IMR-90 (cell line): ENCODE results near the gene SLC16A8. TPM values are rescaled to one million over a fixed set of nuclear protein-coding genes. Genes with fewer than 3 reads are reported as not detected.

ENCODE experiments used
- ATAC-seq: fragments of 200-7000 bp; cut with Tn5 transposase; 2 replicates; pipeline ENCODE4 v1.9.1; 2020; ENCODE audit warnings: low read depth, mild to moderate bottlenecking, moderate library complexity
- BruUV-seq: library from RNA; stranded (reverse); fragments of 400-500 nt; replicated peaks from 2 replicates; lab custom pipeline; 2021; lab: Mats Ljungman, UMichigan
- CTCF ChIA-PET: fragments of 300-600 bp; formaldehyde crosslinking; extraction: SDS; loops from one replicate; lab custom pipeline; 2021; ENCODE audit warnings: antibody characterized with exemption; lab: Yijun Ruan, JAX
- POLR2A ChIA-PET: fragments of 300-600 bp; sonication (Branson Sonifier 250); formaldehyde crosslinking; loops from one replicate; lab custom pipeline; 2022; ENCODE audit warnings: antibody characterized with exemption; ENCODE audit not compliant: unreplicated experiment; lab: Charles Lee
- DNase-seq: peaks from one replicate; pipeline ENCODE4 v3.0.0; 2013
- H2AFZ ChIP-seq: replicated peaks from 2 replicates; pipeline ENCODE3; 2013; ENCODE audit warnings: low read length, mild to moderate bottlenecking; ENCODE audit not compliant: poor library complexity
- H2AK5ac ChIP-seq: 2 replicates; pipeline ENCODE4 v1.6.1; 2013; ENCODE audit warnings: low read depth, low read length, inconsistent platforms
- H2AK9ac ChIP-seq: replicated peaks from 2 replicates; pipeline ENCODE3; 2013; ENCODE audit warnings: mild to moderate bottlenecking, low read depth, low read length, moderate library complexity; ENCODE audit not compliant: poor library complexity
- H2BK120ac ChIP-seq: 2 replicates; pipeline ENCODE4 v1.6.1; 2013; ENCODE audit warnings: low read depth, low read length, inconsistent platforms
- H2BK15ac ChIP-seq: 3 replicates; pipeline ENCODE4 v1.6.1; 2013; ENCODE audit warnings: low read depth, low read length, inconsistent platforms
- H2BK20ac ChIP-seq: 2 replicates; pipeline ENCODE4 v1.6.1; 2013; ENCODE audit warnings: low read depth, mild to moderate bottlenecking, inconsistent platforms, low read length, moderate library complexity
- H2BK5ac ChIP-seq: 2 replicates; pipeline ENCODE4 v1.6.1; 2013; ENCODE audit warnings: mild to moderate bottlenecking, low read depth, low read length, inconsistent platforms; ENCODE audit not compliant: poor library complexity, severe bottlenecking
- H3K14ac ChIP-seq: replicated peaks from 2 replicates; pipeline ENCODE4 v1.6.1; 2013; ENCODE audit warnings: low read depth, low read length, inconsistent platforms
- H3K18ac ChIP-seq: 2 replicates; pipeline ENCODE4 v1.6.1; 2013; ENCODE audit warnings: low read depth, low read length, control low read depth
- H3K23ac ChIP-seq: 2 replicates; pipeline ENCODE4 v1.6.1; 2013; ENCODE audit warnings: low read depth, low read length, inconsistent platforms
- H3K27ac ChIP-seq: 2 replicates; pipeline ENCODE4 v1.5.1; 2013; ENCODE audit warnings: mild to moderate bottlenecking, control low read depth, low read length; ENCODE audit not compliant: insufficient read depth
- H3K27me3 ChIP-seq: 2 replicates; pipeline ENCODE4 v1.6.1; 2013; ENCODE audit warnings: low read length; ENCODE audit not compliant: control insufficient read depth, insufficient read depth
- H3K36me3 ChIP-seq: 2 replicates; pipeline ENCODE4 v1.6.1; 2013; ENCODE audit warnings: low read length, mixed read lengths; ENCODE audit not compliant: control insufficient read depth, insufficient read depth
- H3K4ac ChIP-seq: 2 replicates; pipeline ENCODE4 v1.6.1; 2013; ENCODE audit warnings: low read depth, low read length, inconsistent platforms
- H3K4me1 ChIP-seq: 2 replicates; pipeline ENCODE4 v1.6.1; 2013; ENCODE audit warnings: low read length, mixed read lengths; ENCODE audit not compliant: control insufficient read depth, insufficient read depth
- H3K4me2 ChIP-seq: 2 replicates; pipeline ENCODE4 v1.6.1; 2013; ENCODE audit warnings: low read depth, mild to moderate bottlenecking, control low read depth, low read length, moderate library complexity
- H3K4me3 ChIP-seq: 2 replicates; pipeline ENCODE4 v1.5.1; 2013; ENCODE audit warnings: low read depth, mild to moderate bottlenecking, control low read depth, low read length, moderate library complexity; ENCODE audit not compliant: insufficient read depth
- H3K56ac ChIP-seq: 2 replicates; pipeline ENCODE4 v1.6.1; 2013; ENCODE audit warnings: low read length, inconsistent platforms; ENCODE audit not compliant: insufficient read depth; ENCODE audit errors: extremely low read depth
- H3K79me1 ChIP-seq, 2 experiments: 2 replicates each; pipeline ENCODE4 v1.6.1; 2013; ENCODE audit warnings: low read length in 2 of 2, inconsistent platforms in 1 of 2, low read depth in 1 of 2
- H3K9ac ChIP-seq: 2 replicates; pipeline ENCODE4 v1.6.1; 2013; ENCODE audit warnings: low read depth, low read length, control low read depth
- H3K9me1 ChIP-seq: 2 replicates; pipeline ENCODE4 v1.6.1; 2013; ENCODE audit warnings: low read length, inconsistent platforms; ENCODE audit not compliant: insufficient read depth
- H3K9me3 ChIP-seq: 2 replicates; pipeline ENCODE4 v1.6.1; 2013; ENCODE audit warnings: low read length; ENCODE audit not compliant: control insufficient read depth, insufficient read depth
- H4K20me1 ChIP-seq: 2 replicates; pipeline ENCODE4 v1.6.1; 2013; ENCODE audit warnings: low read length, inconsistent platforms; ENCODE audit not compliant: insufficient read depth
- H4K5ac ChIP-seq: 2 replicates; pipeline ENCODE4 v1.6.1; 2013; ENCODE audit warnings: mild to moderate bottlenecking, low read depth, low read length, control low read depth
- H4K8ac ChIP-seq, 2 experiments: 2 replicates each; pipeline ENCODE4 v1.6.1; 2013; ENCODE audit warnings: low read depth in 2 of 2, low read length in 2 of 2, control low read depth in 1 of 2, inconsistent platforms in 1 of 2
- H4K91ac ChIP-seq: 2 replicates; pipeline ENCODE4 v1.6.1; 2013; ENCODE audit warnings: low read depth, low read length, inconsistent platforms; ENCODE audit not compliant: insufficient read depth
- CTCF ChIP-seq: conservative IDR thresholded peaks from 2 replicates; pipeline ENCODE4 v1.5.1; 2012; ENCODE audit warnings: mild to moderate bottlenecking, low read depth, low read length, improper control_type of control experiment
- FOS ChIP-seq: fragments of 150-350 bp; IDR thresholded peaks from 2 replicates; pipeline ENCODE4 v1.6.1; 2016; ENCODE audit warnings: low read depth, low read length
- MAFK ChIP-seq: IDR thresholded peaks from 2 replicates; pipeline ENCODE4 v1.6.1; 2012; ENCODE audit warnings: low read depth, low read length, improper control_type of control experiment
- NFE2L2 ChIP-seq: fragments of 150-350 bp; IDR thresholded peaks from 2 replicates; pipeline ENCODE4 v1.6.1; 2016; ENCODE audit warnings: low read depth, mild to moderate bottlenecking, low read length
- POLR2A ChIP-seq: IDR thresholded peaks from 2 replicates; pipeline ENCODE4 v1.6.1; 2012; ENCODE audit warnings: mild to moderate bottlenecking, low read depth, low read length
- WGBS, 2 experiments: methylation state at CpG; one replicate each; pipeline versions ENCODE4 v1.1.5 to v1.1.7; 2013; ENCODE audit warnings: missing lambda C conversion rate in 2 of 2; ENCODE audit not compliant: insufficient read length in 1 of 2; ENCODE audit errors: extremely low coverage in 2 of 2; 5-methylcytosine and 5-hydroxymethylcytosine counted together
- dilution Hi-C: fragments of 300-500 bp; cut with HindIII; formaldehyde crosslinking; loops from one replicate; pipeline ENCODE4 v1.14.3; 2018; ENCODE audit warnings: low sequenced_read_pairs; ENCODE audit not compliant: unreplicated experiment
- in situ Hi-C: fragments of 300-500 bp; cut with MboI; formaldehyde crosslinking; loops from 3 replicates; pipeline ENCODE4 v1.14.3; 2019; ENCODE audit warnings: low sequenced_read_pairs, inconsistent platforms, mixed read lengths
- intact Hi-C: fragments of 100-400 bp; cut with micrococcal nuclease; formaldehyde crosslinking; loops from 2 replicates; pipeline ENCODE4 v1.10.0; 2022
- polyA plus RNA-seq, 3 experiments: library from polyadenylated mRNA; depleted of rRNA; stranded (reverse); fragments of >200 nt; gene quantifications; 2 replicates each; pipeline ENCODE4 v1.2.3, GENCODE V29; 2012; ENCODE audit warnings: low replicate concordance in 1 of 3
- total RNA-seq: library from RNA; depleted of rRNA; stranded (reverse); fragments of >200 nt; gene quantifications from 2 replicates; pipeline ENCODE4 v1.2.3, GENCODE V29; 2012
- TF ChIP-seq, protein P1 (sequence below): fragments of 150-350 bp; IDR thresholded peaks from 2 replicates; pipeline ENCODE4 v1.6.1; 2016; ENCODE audit warnings: low read depth, mild to moderate bottlenecking, low read length, moderate library complexity, borderline replicate concordance

SLC16A8 gene
- total and polyA plus RNA-seq, 2 of the 4 experiments (the other 2 are of a cell fraction), result not detected

- Histone ChIP-seq H3K9me3 (no peaks in the 10 kb centered on the region), H3K4me1 (no peaks in the 10 kb centered on the region), H4K91ac (no peak overlapping the region), H3K9ac (no peak overlapping the region), H2BK120ac (no peak overlapping the region), H4K20me1 (no peaks in the 10 kb centered on the region), H3K18ac (no peak overlapping the region), H3K27me3 (peaks cover 2% of the 10 kb centered on the region; the same call in 1 of the 2 replicates), H2AFZ (no peak overlapping the region), H3K4me2 (no peak overlapping the region), H4K5ac (no peak overlapping the region), H3K56ac (no peak overlapping the region), H2AK9ac (no peak overlapping the region), H2AK5ac (no peak overlapping the region), H3K79me1 (no peaks in the 10 kb centered on the region), H2BK20ac (no peak overlapping the region), H4K8ac (no peak overlapping the region), H3K27ac (no peak overlapping the region), H3K9me1 (no peaks in the 10 kb centered on the region), H3K23ac (no peak overlapping the region), H3K4me3 (no peak overlapping the region), H3K4ac (no peak overlapping the region), H2BK15ac (no peak overlapping the region), H2BK5ac (no peak overlapping the region), H3K14ac (no peak overlapping the region), H3K36me3 (no peaks in the 10 kb centered on the region)
- 90% methylated on average over 7 of the region's 15 CpGs; no CpG with 5 or more reads in 1 of the 2 experiments for WGBS, 2 experiments
- ATAC-seq (no peak), DNase-seq (no peak)
- CTCF ChIA-PET, result no interaction called here
- dilution Hi-C loops (no loop called here), in situ Hi-C loops (no loop called here), intact Hi-C loops (no loop called here)
- POLR2A ChIA-PET, result no interaction called here
- TF ChIP-seq FOS, result no peak
- TF ChIP-seq MAFK, result no peak
- no peak for TF ChIP-seq CTCF
- TF ChIP-seq, protein P1, sequence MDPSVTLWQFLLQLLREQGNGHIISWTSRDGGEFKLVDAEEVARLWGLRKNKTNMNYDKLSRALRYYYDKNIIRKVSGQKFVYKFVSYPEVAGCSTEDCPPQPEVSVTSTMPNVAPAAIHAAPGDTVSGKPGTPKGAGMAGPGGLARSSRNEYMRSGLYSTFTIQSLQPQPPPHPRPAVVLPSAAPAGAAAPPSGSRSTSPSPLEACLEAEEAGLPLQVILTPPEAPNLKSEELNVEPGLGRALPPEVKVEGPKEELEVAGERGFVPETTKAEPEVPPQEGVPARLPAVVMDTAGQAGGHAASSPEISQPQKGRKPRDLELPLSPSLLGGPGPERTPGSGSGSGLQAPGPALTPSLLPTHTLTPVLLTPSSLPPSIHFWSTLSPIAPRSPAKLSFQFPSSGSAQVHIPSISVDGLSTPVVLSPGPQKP, result no peak
- TF ChIP-seq POLR2A, result no peak
- TF ChIP-seq NFE2L2, result no peak
- BruUV-seq, result no TSS peak
Observed at GRCh38 chr22:38108561-38109319, 24.8 kb upstream of the SLC16A8 start.
